Thymus (tissue), 14 donors: ENCODE data around the gene ADAMTS18. TPM values are rescaled to one million over a fixed set of nuclear protein-coding genes. Genes with fewer than 3 reads are reported as not detected.
"Not testable (repeated sequence)": the region's sequence is repeated elsewhere in the genome, so short reads cannot be mapped to it uniquely, and the experiment has no call there.

Experiments used
- DNase-seq, 9 donors: peaks; one replicate each; pipeline ENCODE4 v3.0.0-alpha.2; 2013; ENCODE audit warnings: low spot score in 9 of 9, low read depth in 6 of 9, missing footprints in 1 of 9
- H3K27ac ChIP-seq, 2 donors: one replicate each; pipeline ENCODE4 v1.5.1; 2013; ENCODE audit warnings: control low read depth in 1 of 2, low read depth in 1 of 2, low read length in 1 of 2, mild to moderate bottlenecking in 1 of 2, moderate library complexity in 1 of 2
- H3K27me3 ChIP-seq, 2 donors: one replicate each; pipeline ENCODE4 v1.5.1; 2013; ENCODE audit warnings: low read length in 1 of 2; ENCODE audit not compliant: control insufficient read depth in 2 of 2, insufficient read depth in 1 of 2
- H3K36me3 ChIP-seq, 2 donors: one replicate each; pipeline ENCODE4 v1.5.1; 2013; ENCODE audit warnings: low read length in 1 of 2, mild to moderate bottlenecking in 1 of 2, moderate library complexity in 1 of 2; ENCODE audit not compliant: control insufficient read depth in 2 of 2, insufficient read depth in 2 of 2
- H3K4me1 ChIP-seq, 2 donors: one replicate each; pipeline ENCODE4 v1.5.1; 2013; ENCODE audit warnings: low read length in 2 of 2; ENCODE audit not compliant: control insufficient read depth in 2 of 2, insufficient read depth in 2 of 2
- H3K4me3 ChIP-seq, 2 donors: one replicate each; pipeline ENCODE4 v1.5.1; 2013; ENCODE audit warnings: low read length in 2 of 2, control low read depth in 1 of 2, mild to moderate bottlenecking in 1 of 2
- H3K9me3 ChIP-seq, 2 donors: one replicate each; pipeline ENCODE4 v1.5.1; 2013; ENCODE audit warnings: low read length in 1 of 2, mild to moderate bottlenecking in 1 of 2; ENCODE audit not compliant: control insufficient read depth in 2 of 2, insufficient read depth in 1 of 2
- WGBS: extraction: QIAGEN DNeasy Blood & Tissue Kit; methylation state at CpG from one replicate; pipeline ENCODE4 v1.1.7; 2013; 5-methylcytosine and 5-hydroxymethylcytosine counted together
- long read RNA-seq, 10 donors: transcript quantifications; one replicate each; lab custom pipeline, GENCODE V29; 2026
- polyA plus RNA-seq: library from polyadenylated mRNA; stranded (reverse); fragments of 200-250 nt; gene quantifications from one replicate; pipeline ENCODE4 v1.2.3, GENCODE V29; 2013
- total RNA-seq: library from RNA; stranded (reverse); fragments of 120-200 nt; gene quantifications from one replicate; pipeline ENCODE4 v1.2.4, GENCODE V29; 2013
- donor health status: healthy.

ADAMTS18 gene
- total RNA-seq, result 1.4 TPM
- polyA plus RNA-seq, result 1.1 TPM
- long read RNA-seq, donor 1, result 0 reads
- long read RNA-seq, donor 2, result 0 reads
- long read RNA-seq, donor 3, result 0 reads
- long read RNA-seq, donor 4, result 0 reads
- long read RNA-seq, donor 5, partial matches to known transcripts, result 0 of 1 reads
- long read RNA-seq, donor 5, other reads (novel, unspliced or antisense), result 0 of 1 reads
- long read RNA-seq, donor 6, result 0 reads
- long read RNA-seq, donor 7, result 0 reads
- long read RNA-seq, donor 8, full-length matches to known transcripts, result 1 of 1 reads
- long read RNA-seq, donor 8, partial matches to known transcripts, result 0 of 1 reads
- long read RNA-seq, donor 8, other reads (novel, unspliced or antisense), result 0 of 1 reads
- long read RNA-seq, donor 9, full-length matches to known transcripts, result 1 of 1 reads
- long read RNA-seq, donor 9, partial matches to known transcripts, result 0 of 1 reads
- long read RNA-seq, donor 9, other reads (novel, unspliced or antisense), result 0 of 1 reads
- long read RNA-seq, donor 10, result 0 reads

GRCh38 chr16:77434530-77435271, at the start of gene ADAMTS18:
ADAMTS18 (minus strand) TSS chr16:77435034; CDS start chr16:77434695, 339 bp downstream.
- no peaks in the 10 kb centered on the region for H3K36me3 ChIP-seq
- no peak within 1 kb of the TSS for H3K27ac ChIP-seq
- 3% methylated on average over 90 of the region's 92 CpGs for WGBS
- no peaks in the 10 kb centered on the region for H3K4me1 ChIP-seq
- no peak for DNase-seq
- peak within 1 kb of the TSS in 1 of 2 donors; percentile 19 for H3K4me3 ChIP-seq
- H3K9me3 ChIP-seq, result peaks cover 0 to 1% of the 10 kb centered on the region in 2 donors
- peaks cover 30 to 33% of the 10 kb centered on the region in 2 donors for H3K27me3 ChIP-seq

DNA sequence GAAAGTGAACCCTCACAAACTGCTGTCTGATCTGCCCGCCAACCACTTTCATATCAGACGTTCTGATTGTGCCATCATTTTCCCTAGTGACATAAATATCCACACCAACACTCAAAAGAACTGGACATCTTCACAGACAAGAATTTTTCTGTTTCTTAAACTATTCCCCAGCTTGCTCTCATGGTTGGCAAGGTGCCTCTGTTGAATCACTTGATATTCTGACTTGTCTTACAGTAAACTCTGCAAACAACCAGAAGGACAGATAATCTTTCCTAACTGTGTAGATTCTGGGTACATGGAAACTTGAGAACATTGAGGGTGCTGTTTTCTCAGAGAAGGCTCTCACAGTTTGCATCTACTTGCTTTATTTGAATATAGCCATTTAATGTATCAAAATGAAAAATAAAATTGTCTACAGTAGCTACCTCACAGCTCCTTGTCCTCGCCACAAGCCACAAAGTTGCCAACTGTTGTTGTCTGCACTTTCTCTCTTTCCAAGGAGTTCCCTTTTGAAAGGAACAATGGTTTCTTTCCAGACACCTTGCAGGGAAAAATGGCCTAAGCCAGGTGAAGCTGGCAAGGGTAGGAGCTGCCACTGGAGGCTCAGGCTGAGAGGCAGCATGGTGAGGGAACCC, 46.0 kb upstream of the ADAMTS18 start:
- no peaks in the 10 kb centered on the region for H3K4me1 ChIP-seq
- H3K4me3 ChIP-seq, result no peak overlapping the region
- H3K27ac ChIP-seq, result peak overlapping the region in 1 of 2 donors; percentile 32
- no peaks in the 10 kb centered on the region for H3K36me3 ChIP-seq
- peak in 1 of 9 donors; percentile 7 for DNase-seq
- 93% methylated on average over 3 of the region's 3 CpGs for WGBS
- H3K27me3 ChIP-seq, result no peaks in the 10 kb centered on the region
- no peaks in the 10 kb centered on the region for H3K9me3 ChIP-seq

GRCh38 chr16:77472262-77472661, 37.4 kb upstream of the ADAMTS18 start:
- H3K27ac ChIP-seq, result no peak overlapping the region
- no peak for DNase-seq
- H3K36me3 ChIP-seq, result no peaks in the 10 kb centered on the region
- H3K4me1 ChIP-seq, result no peaks in the 10 kb centered on the region
- no peak overlapping the region for H3K4me3 ChIP-seq
- no peaks in the 10 kb centered on the region for H3K27me3 ChIP-seq
- WGBS, result 94% methylated on average over 1 of the region's 1 CpG
- no peaks in the 10 kb centered on the region for H3K9me3 ChIP-seq

GRCh38 chr16:77470851-77471250, 36.0 kb upstream of the ADAMTS18 start:
- DNase-seq, result no peak
- Histone ChIP-seq H3K4me3 (no peak overlapping the region), H3K4me1 (no peaks in the 10 kb centered on the region), H3K27me3 (no peaks in the 10 kb centered on the region), H3K9me3 (no peaks in the 10 kb centered on the region), H3K27ac (no peak overlapping the region), H3K36me3 (no peaks in the 10 kb centered on the region)

DNA sequence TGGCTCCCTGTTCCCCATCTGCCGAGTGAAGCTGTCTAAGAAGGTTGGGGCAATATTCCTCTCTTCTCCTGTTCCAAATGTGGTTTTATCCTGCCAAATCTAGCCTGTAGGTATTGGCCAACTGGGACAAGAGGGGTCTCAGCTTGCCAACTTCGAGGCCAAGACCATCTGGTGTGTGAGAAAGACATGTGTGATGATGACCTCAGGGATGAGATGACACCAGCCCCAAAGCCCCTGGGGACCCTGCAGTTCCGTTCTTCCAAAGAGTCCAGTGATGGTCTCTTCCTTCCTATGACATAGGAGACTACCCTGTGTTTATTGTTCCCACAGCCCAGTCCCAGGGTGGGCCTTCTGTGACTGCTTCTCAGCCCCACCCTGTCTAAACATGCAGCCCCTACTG, 34.8 kb upstream of the ADAMTS18 start:
- WGBS, result 80% methylated on average over 3 of the region's 3 CpGs
- DNase-seq, result no peak
- Histone ChIP-seq H3K36me3 (no peaks in the 10 kb centered on the region), H3K4me1 (no peaks in the 10 kb centered on the region), H3K9me3 (no peaks in the 10 kb centered on the region), H3K4me3 (no peak overlapping the region), H3K27ac (no peak overlapping the region), H3K27me3 (no peaks in the 10 kb centered on the region)

- DNase-seq, result no peak
- no peak overlapping the region for H3K4me3 ChIP-seq
- no peaks in the 10 kb centered on the region for H3K9me3 ChIP-seq
- WGBS, result 59% methylated on average over 3 of the region's 3 CpGs
- no peak overlapping the region for H3K27ac ChIP-seq
- no peaks in the 10 kb centered on the region for H3K27me3 ChIP-seq
- H3K36me3 ChIP-seq, result no peaks in the 10 kb centered on the region
- no peaks in the 10 kb centered on the region for H3K4me1 ChIP-seq
Observed at GRCh38 chr16:77468831-77469230, 34.0 kb upstream of the ADAMTS18 start.

DNA sequence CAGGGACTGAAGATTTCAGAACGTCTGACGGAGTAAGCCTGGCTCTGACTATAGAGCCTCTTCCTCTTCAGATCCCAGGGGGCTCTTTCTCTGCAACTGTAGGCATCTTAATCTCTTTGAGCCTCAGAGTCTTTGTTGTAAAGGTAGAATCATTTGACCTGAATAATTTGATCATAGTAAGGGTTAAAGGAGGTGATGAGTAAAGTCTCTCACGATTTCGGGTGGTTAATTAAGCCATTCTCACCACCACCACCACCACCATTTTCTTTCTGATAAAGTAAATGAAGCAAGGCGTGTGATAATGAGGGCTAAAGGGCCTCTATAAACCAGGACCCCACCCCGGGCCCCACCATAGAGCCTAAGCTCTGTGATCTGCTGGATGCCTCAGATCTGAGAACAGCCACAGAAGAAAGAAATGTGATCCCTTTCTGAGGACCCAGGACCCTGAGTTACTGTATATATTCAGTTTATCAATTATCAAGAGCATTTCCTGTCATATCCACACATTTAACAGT, 33.0 kb upstream of the ADAMTS18 start:
- no peaks in the 10 kb centered on the region for H3K36me3 ChIP-seq
- no peak overlapping the region for H3K4me3 ChIP-seq
- no peak for DNase-seq
- WGBS, result 68% methylated on average over 6 of the region's 6 CpGs
- H3K27me3 ChIP-seq, result no peaks in the 10 kb centered on the region
- H3K9me3 ChIP-seq, result no peaks in the 10 kb centered on the region
- no peak overlapping the region for H3K27ac ChIP-seq
- no peaks in the 10 kb centered on the region for H3K4me1 ChIP-seq

DNA sequence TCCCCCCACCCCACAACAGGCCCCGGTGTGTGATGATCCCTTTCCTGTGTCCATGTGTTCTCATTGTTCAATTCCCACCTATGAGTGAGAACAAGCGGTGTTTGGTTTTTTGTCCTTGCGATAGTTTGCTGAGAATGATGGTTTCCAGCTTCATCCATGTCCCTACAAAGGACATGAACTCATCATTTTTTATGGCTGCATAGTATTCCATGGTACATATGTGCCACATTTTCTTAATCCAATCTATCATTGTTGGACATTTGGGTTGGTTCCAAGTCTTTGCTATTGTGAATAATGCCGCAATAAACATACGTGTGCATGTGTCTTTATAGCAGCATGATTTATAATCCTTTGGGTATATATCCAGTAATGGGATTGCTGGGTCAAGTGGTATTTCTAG, 28.8 kb upstream of the ADAMTS18 start:
- H3K27ac ChIP-seq, DNase-seq, H3K4me1 ChIP-seq, H3K4me3 ChIP-seq, H3K27me3 ChIP-seq, H3K36me3 ChIP-seq, H3K9me3 ChIP-seq: not testable (repeated sequence)
- WGBS, result 98% methylated on average over 4 of the region's 5 CpGs

DNA sequence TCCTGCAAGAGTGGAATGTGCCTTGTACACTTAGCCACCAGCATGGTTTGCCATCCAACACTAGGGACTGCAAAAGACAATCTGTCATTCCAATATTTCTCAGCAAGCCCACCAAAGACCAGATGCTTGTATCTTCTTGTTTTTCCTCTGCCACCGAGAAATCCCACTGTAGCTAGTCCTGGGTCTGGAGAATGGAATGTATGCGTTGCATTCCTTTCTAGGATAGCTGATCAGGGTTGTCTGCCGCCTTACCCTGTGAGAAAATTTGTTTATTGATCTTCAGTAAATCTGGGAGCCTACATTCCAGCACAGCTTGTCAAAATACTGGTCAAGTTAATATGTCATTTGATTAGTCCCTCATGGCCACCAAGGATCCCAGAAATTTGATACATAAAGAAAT, 28.1 kb upstream of the ADAMTS18 start:
- Histone ChIP-seq H3K27ac (no peak overlapping the region), H3K4me3 (no peak overlapping the region), H3K27me3 (no peaks in the 10 kb centered on the region), H3K36me3 (no peaks in the 10 kb centered on the region), H3K4me1 (no peaks in the 10 kb centered on the region), H3K9me3 (no peaks in the 10 kb centered on the region)
- 72% methylated on average over 3 of the region's 3 CpGs for WGBS
- no peak for DNase-seq
